Measurements from ENCODE around the gene C3orf70. TPM values are rescaled to one million over a fixed set of nuclear protein-coding genes. Genes with fewer than 3 reads are reported as not detected.

Gene C3orf70
- not detected for total RNA-seq
- under 1 TPM in 1 of 3 donors, not detected in 2; 0.07 TPM for polyA plus RNA-seq
- 0 to 0.09 (median 0) reads per million in 6 experiments for total RNA-seq

GRCh38 chr3:185152410-185153170 is at the start of gene C3orf70:
Gene C3orf70, minus strand, starts transcription at chr3:185153060. Its CDS starts 237 bp downstream, at chr3:185152823.
- peak within 1 kb of the TSS in 9 of 10 donors; percentile 68 to 88 (median 84) for H3K4me3 Mint-ChIP-seq
- H3K36me3 Mint-ChIP-seq: no peaks in the 10 kb centered on the region
- DNase-seq: peak in 4 of 10 donors; percentile 5 to 23 (median 11)
- POLR2A ChIA-PET: no interaction called here
- peak within 1 kb of the TSS in 2 of 10 donors; percentile 25 to 46 for H3K27ac Mint-ChIP-seq
- H3K27me3 Mint-ChIP-seq: peaks cover 17 to 41% (median 22%) of the 10 kb centered on the region in 5 donors
- peaks cover 3 to 7% (median 5%) of the 10 kb centered on the region in 4 donors for H3K4me1 Mint-ChIP-seq
- H3K9me3 Mint-ChIP-seq: peaks cover 0 to 1% (median 0%) of the 10 kb centered on the region in 9 donors
- ATAC-seq: peak; percentile 79 to 80

DNA sequence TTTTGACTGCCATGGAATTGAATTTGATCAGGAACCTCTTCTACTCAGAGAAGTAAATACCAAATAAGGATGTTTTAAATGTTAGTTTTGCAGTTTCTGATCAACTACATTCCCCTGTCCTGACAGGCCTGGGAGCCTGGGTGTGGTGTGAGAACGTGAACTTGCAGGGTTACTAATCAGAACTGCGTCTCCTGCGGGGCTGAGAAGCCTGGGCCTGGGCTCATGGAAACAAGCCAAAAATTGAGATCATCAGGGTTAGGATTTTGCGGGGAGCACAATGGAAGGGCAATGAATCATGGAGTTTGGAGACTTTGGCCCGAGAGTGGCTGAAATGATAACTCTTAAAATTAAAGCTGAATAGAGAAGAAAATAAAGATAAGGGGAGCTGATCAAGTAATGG is 47.8 kb upstream of the C3orf70 start:
- POLR2A ChIA-PET: no interaction called here
- Mint-ChIP-seq H3K4me1 (no peaks in the 10 kb centered on the region), H3K27ac (peak overlapping the region in 1 of 10 donors; percentile 55), H3K9me3 (peaks cover 0 to 3% (median 0%) of the 10 kb centered on the region in 9 donors), H3K36me3 (peaks cover 8 to 24% (median 12%) of the 10 kb centered on the region in 3 donors), H3K4me3 (no peak overlapping the region), H3K27me3 (no peaks in the 10 kb centered on the region)
- DNase-seq: no peak
- no peak for ATAC-seq

- H3K9me3 Mint-ChIP-seq: peaks cover 0 to 13% (median 4%) of the 10 kb centered on the region in 9 donors
- peaks cover 12 to 27% (median 12%) of the 10 kb centered on the region in 3 donors for H3K36me3 Mint-ChIP-seq
- H3K4me3 Mint-ChIP-seq: no peak overlapping the region
- POLR2A ChIA-PET: no interaction called here
- H3K4me1 Mint-ChIP-seq: no peaks in the 10 kb centered on the region
- no peaks in the 10 kb centered on the region for H3K27me3 Mint-ChIP-seq
- no peak for DNase-seq
- H3K27ac Mint-ChIP-seq: no peak overlapping the region
- ATAC-seq: no peak
Measured at GRCh38 chr3:185199671-185200070, 46.8 kb upstream of the C3orf70 start.

- no peak for DNase-seq
- Mint-ChIP-seq H3K4me3 (no peak overlapping the region), H3K27me3 (no peaks in the 10 kb centered on the region), H3K36me3 (peaks cover 10 to 27% (median 13%) of the 10 kb centered on the region in 3 donors), H3K4me1 (no peaks in the 10 kb centered on the region), H3K27ac (no peak overlapping the region), H3K9me3 (peaks cover 0 to 13% (median 4%) of the 10 kb centered on the region in 9 donors)
- ATAC-seq: no peak
- POLR2A ChIA-PET: no interaction called here
Measured at GRCh38 chr3:185199206-185199605, 46.3 kb upstream of the C3orf70 start.

DNA sequence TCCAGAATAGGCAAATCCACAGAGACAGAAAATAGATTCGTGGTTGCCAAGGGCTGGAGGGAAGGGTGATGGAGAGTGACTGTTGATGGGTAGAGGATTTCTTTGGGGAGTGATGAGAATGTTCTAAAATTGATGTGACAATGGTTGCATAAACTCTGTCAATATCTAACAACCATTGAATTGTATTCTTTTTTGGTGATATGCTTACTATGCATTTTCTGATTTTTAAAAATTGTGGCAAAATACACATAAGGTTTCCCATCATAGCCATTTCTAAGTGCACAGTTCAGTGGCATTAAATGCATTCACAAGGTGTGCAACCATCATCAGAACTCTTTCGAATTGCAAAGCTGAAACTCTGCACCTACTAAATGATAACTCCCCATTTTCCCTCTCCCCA is 44.2 kb upstream of the C3orf70 start:
- Mint-ChIP-seq H3K27ac (peak overlapping the region in 1 of 10 donors; percentile 36), H3K4me3 (no peak overlapping the region), H3K4me1 (no peaks in the 10 kb centered on the region), H3K9me3 (peaks cover 0 to 13% (median 4%) of the 10 kb centered on the region in 9 donors), H3K27me3 (no peaks in the 10 kb centered on the region), H3K36me3 (peaks cover 22 to 27% (median 25%) of the 10 kb centered on the region in 3 donors)
- no peak for ATAC-seq
- POLR2A ChIA-PET: no interaction called here
- no peak for DNase-seq

GRCh38 chr3:185195652-185196051 is 42.8 kb upstream of the C3orf70 start:
- ATAC-seq (no peak), DNase-seq (no peak)
- Mint-ChIP-seq H3K4me3 (no peak overlapping the region), H3K9me3 (peaks cover 0 to 13% (median 4%) of the 10 kb centered on the region in 9 donors), H3K27ac (no peak overlapping the region), H3K27me3 (no peaks in the 10 kb centered on the region), H3K4me1 (no peaks in the 10 kb centered on the region), H3K36me3 (peaks cover 15 to 20% (median 17%) of the 10 kb centered on the region in 3 donors)
- POLR2A ChIA-PET: no interaction called here

DNA sequence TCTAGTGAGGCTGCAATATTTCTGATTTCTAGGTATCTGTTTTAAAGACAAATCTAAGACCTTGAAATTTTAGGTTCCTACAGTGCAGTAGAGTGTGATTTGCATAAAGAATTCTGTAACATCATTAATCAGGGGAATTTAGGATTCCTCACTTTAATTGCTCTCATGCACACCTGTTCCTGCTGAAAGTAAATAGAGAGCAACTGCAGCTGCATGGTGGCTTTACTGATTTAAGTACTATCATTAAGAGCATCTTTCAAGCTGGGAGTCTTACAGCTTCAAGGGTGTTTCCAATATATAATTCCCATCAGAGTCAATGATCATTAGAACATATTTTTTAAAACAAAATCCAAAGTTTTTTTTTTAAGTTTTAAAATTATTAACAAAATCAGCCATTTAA is 36.0 kb upstream of the C3orf70 start:
- no peaks in the 10 kb centered on the region for H3K4me1 Mint-ChIP-seq
- no peaks in the 10 kb centered on the region for H3K9me3 Mint-ChIP-seq
- ATAC-seq (no peak), DNase-seq (no peak)
- no peak overlapping the region for H3K4me3 Mint-ChIP-seq
- H3K36me3 Mint-ChIP-seq: peaks cover 9 to 14% (median 12%) of the 10 kb centered on the region in 3 donors
- POLR2A ChIA-PET: no interaction called here
- peaks cover 0 to 9% (median 3%) of the 10 kb centered on the region in 5 donors for H3K27me3 Mint-ChIP-seq
- H3K27ac Mint-ChIP-seq: no peak overlapping the region

- Mint-ChIP-seq H3K4me3 (no peak overlapping the region), H3K27me3 (peaks cover 0 to 9% (median 6%) of the 10 kb centered on the region in 5 donors)
- POLR2A ChIA-PET: no interaction called here
Measured at GRCh38 chr3:185187391-185187790, 34.5 kb upstream of the C3orf70 start.

GRCh38 chr3:185176750-185177359 is 24.0 kb upstream of the C3orf70 start:
- Mint-ChIP-seq H3K27me3 (peaks cover 5 to 7% (median 6%) of the 10 kb centered on the region in 5 donors), H3K36me3 (no peaks in the 10 kb centered on the region), H3K4me1 (peaks cover 0 to 5% (median 0%) of the 10 kb centered on the region in 4 donors), H3K27ac (no peak overlapping the region), H3K4me3 (no peak overlapping the region), H3K9me3 (no peaks in the 10 kb centered on the region)
- ATAC-seq: no peak
- DNase-seq: peak in 3 of 10 donors; percentile 5 to 17 (median 13)
- POLR2A ChIA-PET: no interaction called here

More at GRCh38 chr3:185187391-185187790, 34.5 kb upstream of the C3orf70 start:
- Mint-ChIP-seq H3K27ac (no peak overlapping the region), H3K4me1 (no peaks in the 10 kb centered on the region), H3K9me3 (no peaks in the 10 kb centered on the region), H3K36me3 (peaks cover 0 to 3% (median under 1%) of the 10 kb centered on the region in 3 donors)
- ATAC-seq (no peak), DNase-seq (no peak)

DNA sequence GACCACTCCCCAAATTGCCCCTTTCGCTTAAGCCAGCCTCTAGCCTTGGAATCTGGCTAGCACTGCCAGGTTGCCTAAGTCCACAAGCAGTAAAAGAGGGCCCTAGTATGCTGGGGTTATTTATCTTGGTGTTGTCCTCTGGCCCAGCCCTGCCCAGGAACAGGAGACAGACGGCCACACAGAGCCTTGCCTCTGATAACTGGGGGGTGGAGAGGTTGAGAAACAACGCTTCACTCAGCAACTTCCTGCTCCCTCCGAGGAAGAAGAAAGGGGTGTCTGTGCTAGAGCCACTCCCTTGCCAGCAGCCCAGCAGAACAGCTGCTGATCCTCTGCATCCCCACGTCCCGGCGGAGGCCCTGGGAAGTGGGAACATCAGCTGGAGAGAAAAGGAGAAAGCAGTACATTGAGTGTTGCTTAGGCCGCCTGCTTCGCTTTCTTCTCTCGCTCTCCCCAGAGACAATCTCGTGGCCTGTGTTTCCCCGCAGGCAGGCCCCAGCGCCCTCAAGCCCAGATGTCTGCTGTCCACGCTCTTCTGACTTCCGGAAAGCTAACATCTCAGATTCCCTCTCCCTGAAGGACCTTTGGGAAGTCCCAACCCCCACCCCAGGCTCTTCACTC is 22.6 kb upstream of the C3orf70 start:
- H3K36me3 Mint-ChIP-seq: no peaks in the 10 kb centered on the region
- H3K27me3 Mint-ChIP-seq: peaks cover 6 to 15% (median 7%) of the 10 kb centered on the region in 5 donors
- no peaks in the 10 kb centered on the region for H3K9me3 Mint-ChIP-seq
- no peak overlapping the region for H3K27ac Mint-ChIP-seq
- peaks cover 0 to 5% (median 0%) of the 10 kb centered on the region in 4 donors for H3K4me1 Mint-ChIP-seq
- POLR2A ChIA-PET: no interaction called here
- DNase-seq (no peak), ATAC-seq (no peak)
- H3K4me3 Mint-ChIP-seq: peak overlapping the region in 1 of 10 donors; percentile 12

GRCh38 chr3:185172086-185173049 is 19.5 kb upstream of the C3orf70 start:
- no peaks in the 10 kb centered on the region for H3K9me3 Mint-ChIP-seq
- POLR2A ChIA-PET: no interaction called here
- peak overlapping the region in 1 of 10 donors; percentile 3 for H3K27ac Mint-ChIP-seq
- H3K36me3 Mint-ChIP-seq: no peaks in the 10 kb centered on the region
- H3K27me3 Mint-ChIP-seq: peaks cover 8 to 15% (median 10%) of the 10 kb centered on the region in 5 donors
- DNase-seq: no peak
- H3K4me3 Mint-ChIP-seq: no peak overlapping the region
- no peak for ATAC-seq
- H3K4me1 Mint-ChIP-seq: peaks cover 0 to 5% (median 0%) of the 10 kb centered on the region in 4 donors

Data from naive thymus-derived CD8-positive, alpha-beta T cell (primary cell).